ENCODE measurements around the gene REM2.

GRCh38 chr14:22887260-22887989 lies 4.4 kb downstream of the REM2 start:
- no peak for TF ChIP-seq CTCF (conservative IDR thresholded peaks at IDR 0.05)
- no peak for TF ChIP-seq EZH2 (IDR thresholded peaks at IDR 0.05; ENCODE audit: low read depth)

All from PC-9 (cell line).